Psoas muscle (tissue), 8 donors: ENCODE measurements around the gene FARSA. TPM values are rescaled to one million over a fixed set of nuclear protein-coding genes. Genes with fewer than 3 reads are reported as not detected.

ENCODE experiments used
- ATAC-seq, 4 donors: fragments of 200-7000 bp; cut with Tn5 transposase; one replicate each; pipeline ENCODE4 v1.9.1; 2020; ENCODE audit warnings: moderate library complexity in 3 of 4, mild to moderate bottlenecking in 2 of 4
- DNase-seq, 2 donors: peaks; one replicate each; pipeline ENCODE4 v3.0.0-alpha.2; 2020
- H3K27ac ChIP-seq: fragments of 200-600 bp; one replicate; pipeline ENCODE4 v1.8.0; 2022
- H3K27me3 ChIP-seq, 3 donors: fragments of 200-600 bp in 1 of 3; one replicate each; pipeline versions ENCODE4 v1.6.1 to v1.8.0; 2013 to 2022; ENCODE audit warnings: low read length in 2 of 3, mild to moderate bottlenecking in 2 of 3, moderate library complexity in 1 of 3; ENCODE audit not compliant: insufficient read depth in 3 of 3
- H3K36me3 ChIP-seq, 2 donors: fragments of 200-600 bp in 1 of 2; one replicate each; pipeline versions ENCODE4 v1.6.1 to v1.8.0; 2013 to 2022; ENCODE audit warnings: low read depth in 1 of 2, mild to moderate bottlenecking in 1 of 2, moderate library complexity in 1 of 2; ENCODE audit not compliant: insufficient read depth in 1 of 2
- H3K4me1 ChIP-seq: fragments of 200-600 bp; one replicate; pipeline ENCODE4 v1.8.0; 2022
- H3K4me3 ChIP-seq: fragments of 200-600 bp; one replicate; pipeline ENCODE4 v1.8.0; 2022; ENCODE audit warnings: mild to moderate bottlenecking
- H3K9me3 ChIP-seq: fragments of 200-600 bp; one replicate; pipeline ENCODE4 v1.8.0; 2022
- CTCF ChIP-seq: fragments of 200-600 bp; IDR thresholded peaks from one replicate; pipeline ENCODE4 v1.8.0; 2022; ENCODE audit warnings: antibody characterized with exemption
- WGBS, 3 donors: extraction: QIAGEN DNeasy Blood & Tissue Kit; methylation state at CpG; one replicate each; pipeline versions ENCODE4 v1.1.6 to v1.1.7; 2013; 5-methylcytosine and 5-hydroxymethylcytosine counted together
- intact Hi-C, 2 donors: fragments of 100-400 bp; cut with DNase I; formaldehyde crosslinking; loops; one replicate each; pipeline versions ENCODE4 v1.11.0 to v1.14.2; 2022
- polyA plus RNA-seq, 3 donors: library from polyadenylated mRNA; stranded (reverse); fragments of 200-250 nt; gene quantifications; one replicate each; pipeline ENCODE4 v1.2.3, GENCODE V29; 2013
- total RNA-seq, 4 donors: library from RNA; stranded (reverse); fragmentation: NEBNext Ultra II Directional in 2 of 4; extraction: Animal tissue kit (Norgen Biotek cat#: 25700) in 2 of 4; gene quantifications; one replicate each; pipeline versions ENCODE4 v1.2.1 to v1.2.4, GENCODE V29; 2021 to 2023
- donor health status: healthy with polysubstance abuse.
- donor health status: DM: no; HTN: no; CAD: no; lungs with moderate emphysema.
- donor health status: Bipolar disorder and iron deficiency.
- donor health status: healthy.
- donor health status: DM: yes; HTN: yes; CAD: no.
- donor health status: DM: no; HTN: no; CAD: no.
- donor health status: DM: no; HTN: no; CAD: no.
- donor health status: DM: yes; HTN: yes; CAD: no.

FARSA gene
- total and polyA plus RNA-seq, 7 donors = 45.9 to 161 (median 61.6) TPM

- 40 to 52% (median 49%) methylated on average over 16 of the region's 16 CpGs for WGBS, 3 donors
- peak overlapping the region; percentile 22 for H3K4me3 ChIP-seq
- H3K27me3 ChIP-seq = no peaks in the 10 kb centered on the region
- H3K27ac ChIP-seq = peak overlapping the region; percentile 98
- no peaks in the 10 kb centered on the region for H3K9me3 ChIP-seq
- no peak for TF ChIP-seq CTCF
- ATAC-seq = peak; percentile 16 to 39 (median 26)
- peaks cover 72% of the 10 kb centered on the region for H3K4me1 ChIP-seq
- intact Hi-C loops = no loop called here
- H3K36me3 ChIP-seq = peaks cover 20 to 75% of the 10 kb centered on the region in 2 donors
- DNase-seq = peak; percentile 48 to 77
Measured at GRCh38 chr19:12949363-12950283, 16.1 kb upstream of the FARSA start.

- Histone ChIP-seq H3K4me3 (peak overlapping the region; percentile 22), H3K4me1 (peaks cover 64% of the 10 kb centered on the region), H3K9me3 (no peaks in the 10 kb centered on the region), H3K27ac (peak overlapping the region; percentile 98), H3K27me3 (no peaks in the 10 kb centered on the region), H3K36me3 (peaks cover 16 to 75% of the 10 kb centered on the region in 2 donors)
- 85 to 90% (median 86%) methylated on average over 30 of the region's 30 CpGs for whole genome bisulfite sequencing, 3 donors
- DNase-seq = no peak
- intact Hi-C loops = no loop called here
- no peak for ATAC-seq
- TF ChIP-seq CTCF = no peak
Measured at GRCh38 chr19:12948612-12949362, 15.3 kb upstream of the FARSA start.

- intact Hi-C loops = no loop called here
- Histone ChIP-seq H3K9me3 (no peaks in the 10 kb centered on the region), H3K36me3 (peaks cover 16 to 76% of the 10 kb centered on the region in 2 donors), H3K27ac (peak overlapping the region; percentile 98), H3K27me3 (no peaks in the 10 kb centered on the region), H3K4me1 (peaks cover 57% of the 10 kb centered on the region), H3K4me3 (peak overlapping the region; percentile 90)
- TF ChIP-seq CTCF = no peak
- no peak for DNase-seq
- ATAC-seq = no peak
- 75 to 84% (median 79%) methylated on average over 27 to 28 of the region's 28 CpGs for WGBS, 3 donors
Measured at GRCh38 chr19:12947702-12948611, 14.4 kb upstream of the FARSA start.

GRCh38 chr19:12946731-12947496 lies 13.4 kb upstream of the FARSA start:
- WGBS, 3 donors = 45 to 51% (median 47%) methylated on average over 14 of the region's 14 CpGs
- no peak for DNase-seq
- TF ChIP-seq CTCF = no peak
- peak overlapping the region; percentile 98 for H3K27ac ChIP-seq
- peak overlapping the region; percentile 90 for H3K4me3 ChIP-seq
- H3K9me3 ChIP-seq = no peaks in the 10 kb centered on the region
- H3K27me3 ChIP-seq = no peaks in the 10 kb centered on the region
- H3K36me3 ChIP-seq = peaks cover 12 to 76% of the 10 kb centered on the region in 2 donors
- intact Hi-C loops = no loop called here
- ATAC-seq = no peak
- H3K4me1 ChIP-seq = peaks cover 47% of the 10 kb centered on the region
